ENCODE measurements around the gene DOCK2.

DNA sequence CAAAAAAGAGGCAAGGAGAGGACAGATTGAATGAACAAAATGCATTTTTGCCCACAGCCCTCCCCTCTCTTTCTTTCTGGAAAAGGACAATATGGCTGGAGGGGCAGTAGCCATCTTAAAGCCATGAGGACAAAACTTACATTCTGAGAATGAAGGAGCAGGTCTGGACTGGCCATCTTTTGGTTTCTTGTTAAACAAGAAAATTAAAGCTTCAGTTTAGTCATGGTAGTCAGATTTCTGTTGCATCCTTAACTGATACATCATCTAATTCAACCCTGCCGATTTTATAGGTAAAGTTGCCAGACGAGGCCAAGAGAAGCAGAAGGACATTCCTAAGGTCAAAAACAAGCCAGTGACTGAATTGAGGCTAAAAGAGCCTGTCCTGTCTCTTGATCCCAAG, 374.7 kb downstream of the DOCK2 start:
- TF ChIP-seq, protein P1, sequence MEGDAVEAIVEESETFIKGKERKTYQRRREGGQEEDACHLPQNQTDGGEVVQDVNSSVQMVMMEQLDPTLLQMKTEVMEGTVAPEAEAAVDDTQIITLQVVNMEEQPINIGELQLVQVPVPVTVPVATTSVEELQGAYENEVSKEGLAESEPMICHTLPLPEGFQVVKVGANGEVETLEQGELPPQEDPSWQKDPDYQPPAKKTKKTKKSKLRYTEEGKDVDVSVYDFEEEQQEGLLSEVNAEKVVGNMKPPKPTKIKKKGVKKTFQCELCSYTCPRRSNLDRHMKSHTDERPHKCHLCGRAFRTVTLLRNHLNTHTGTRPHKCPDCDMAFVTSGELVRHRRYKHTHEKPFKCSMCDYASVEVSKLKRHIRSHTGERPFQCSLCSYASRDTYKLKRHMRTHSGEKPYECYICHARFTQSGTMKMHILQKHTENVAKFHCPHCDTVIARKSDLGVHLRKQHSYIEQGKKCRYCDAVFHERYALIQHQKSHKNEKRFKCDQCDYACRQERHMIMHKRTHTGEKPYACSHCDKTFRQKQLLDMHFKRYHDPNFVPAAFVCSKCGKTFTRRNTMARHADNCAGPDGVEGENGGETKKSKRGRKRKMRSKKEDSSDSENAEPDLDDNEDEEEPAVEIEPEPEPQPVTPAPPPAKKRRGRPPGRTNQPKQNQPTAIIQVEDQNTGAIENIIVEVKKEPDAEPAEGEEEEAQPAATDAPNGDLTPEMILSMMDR (IDR thresholded peaks at IDR 0.05) = no peak
- no peak for TF ChIP-seq POLR2A (IDR thresholded peaks at IDR 0.05)

Measured in uterus (tissue), 2 donors.